K562 (cell line): Measurements from ENCODE around the gene STK17A. TPM values are rescaled to one million over a fixed set of nuclear protein-coding genes. Genes with fewer than 3 reads are reported as not detected.

Source experiments
- ARNT ChIP-seq, 2 experiments: fragments of 450-650 bp; IDR thresholded peaks; 2 replicates each; pipeline ENCODE4 v1.6.1; 2016; ENCODE audit warnings: mild to moderate bottlenecking in 1 of 2
- ELK1 ChIP-seq: sonication (generic); formaldehyde crosslinking; IDR thresholded peaks from 2 replicates; pipeline ENCODE4 v1.8.1; 2022; ENCODE audit warnings: missing genetic modification reagents
- FOXA1 ChIP-seq: fragments of 450-650 bp; IDR thresholded peaks from 2 replicates; pipeline ENCODE4 v1.6.1; 2016; ENCODE audit warnings: mild to moderate bottlenecking, borderline replicate concordance
- GATA2 ChIP-seq: sonication (generic); formaldehyde crosslinking; IDR thresholded peaks from 2 replicates; pipeline ENCODE4 v1.4.0; 2020; ENCODE audit warnings: mild to moderate bottlenecking, missing genetic modification reagents
- MED1 ChIP-seq: sonication (generic); formaldehyde crosslinking; IDR thresholded peaks from 2 replicates; pipeline ENCODE4 v1.8.1; 2023; ENCODE audit warnings: missing genetic modification reagents, borderline replicate concordance
- NEUROD1 ChIP-seq: fragments of 150-350 bp; IDR thresholded peaks from 2 replicates; pipeline ENCODE4 v1.6.1; 2014; ENCODE audit warnings: borderline replicate concordance, low read length, low read depth; ENCODE audit not compliant: partially characterized antibody
- NFE2L1 ChIP-seq: fragments of 450-650 bp; IDR thresholded peaks from 2 replicates; pipeline ENCODE4 v1.6.1; 2016; ENCODE audit warnings: missing genetic modification characterization, low read depth, mild to moderate bottlenecking, missing compliant biosample characterization, moderate library complexity, borderline replicate concordance
- POLR2AphosphoS2 ChIP-seq: IDR thresholded peaks from 2 replicates; pipeline ENCODE4 v1.6.1; 2012; ENCODE audit warnings: low read length, improper control_type of control experiment
- POLR3G ChIP-seq: IDR thresholded peaks from 2 replicates; pipeline ENCODE4 v1.6.1; 2011; ENCODE audit not compliant: insufficient read length, insufficient replicate concordance; ENCODE audit errors: extremely low read depth
- PTTG1 ChIP-seq: fragments of 450-650 bp; IDR thresholded peaks from 2 replicates; pipeline ENCODE4 v1.6.1; 2016; ENCODE audit warnings: low read depth, mild to moderate bottlenecking, missing genetic modification characterization, missing compliant biosample characterization
- SIN3B ChIP-seq: fragments of 450-650 bp; IDR thresholded peaks from 2 replicates; pipeline ENCODE4 v1.6.1; 2017; ENCODE audit warnings: low read depth, mild to moderate bottlenecking, moderate library complexity
- SMARCC2 ChIP-seq: fragments of 450-650 bp; IDR thresholded peaks from 2 replicates; pipeline ENCODE4 v1.6.1; 2017; ENCODE audit warnings: antibody characterized with exemption, moderate library complexity, mild to moderate bottlenecking, low read depth
- SNRNP70 ChIP-seq: fragments of 200-400 bp; formaldehyde crosslinking; optimal IDR thresholded peaks from 2 replicates; pipeline ENCODE3; 2017; ENCODE audit warnings: low read depth, low read length
- SRF ChIP-seq, 2 experiments: fragments of 250-450, 450-650 bp in 1 of 2; sonication (Bioruptor Pico) in 1 of 2; sonication (generic) in 1 of 2; formaldehyde crosslinking; IDR thresholded peaks; 2 replicates each; pipeline versions ENCODE4 v1.5.0 to v1.5.1; 2020 to 2022; ENCODE audit warnings: mild to moderate bottlenecking in 1 of 2, missing genetic modification reagents in 1 of 2
- STAT5B ChIP-seq: fragments of 250-450 bp; sonication (Bioruptor Pico); IDR thresholded peaks from 2 replicates; pipeline ENCODE4 v1.8.0; 2021; ENCODE audit warnings: mild to moderate bottlenecking, inconsistent platforms
- TFAP4 ChIP-seq: sonication (generic); formaldehyde crosslinking; IDR thresholded peaks from 2 replicates; pipeline ENCODE4 v1.8.0; 2022; ENCODE audit warnings: missing genetic modification reagents, mild to moderate bottlenecking, moderate library complexity, borderline replicate concordance
- WHSC1 ChIP-seq: IDR thresholded peaks from one replicate; pipeline ENCODE4 v1.6.1; 2012; ENCODE audit warnings: low read length, control low read depth, inconsistent platforms
- ZBTB1 ChIP-seq: sonication (generic); formaldehyde crosslinking; IDR thresholded peaks from 2 replicates; pipeline ENCODE4 v1.8.1; 2023; ENCODE audit warnings: missing genetic modification reagents, low read depth, mild to moderate bottlenecking, borderline replicate concordance
- ZC3H4 ChIP-seq: sonication (generic); formaldehyde crosslinking; IDR thresholded peaks from 2 replicates; pipeline ENCODE4 v1.9.0; 2021; ENCODE audit warnings: missing genetic modification reagents, borderline replicate concordance
- ZNF398 ChIP-seq: fragments of 250-450 bp; sonication (Bioruptor Pico); IDR thresholded peaks from 2 replicates; pipeline ENCODE4 v1.8.0; 2021; ENCODE audit warnings: moderate library complexity, mild to moderate bottlenecking, inconsistent platforms
- ZNF551 ChIP-seq: fragments of 250-450 bp; sonication (Bioruptor Pico); IDR thresholded peaks from 2 replicates; pipeline ENCODE4 v1.5.0; 2021; ENCODE audit warnings: mild to moderate bottlenecking, moderate library complexity
- ZNF589 ChIP-seq: fragments of 200-800 bp; sonication (Bioruptor generic); IDR thresholded peaks from 2 replicates; pipeline ENCODE4 v1.6.1; 2016; ENCODE audit warnings: low read depth, missing genetic modification characterization, missing compliant biosample characterization
- ZNF668 ChIP-seq: fragments of 250-450 bp; sonication (Bioruptor Pico); IDR thresholded peaks from 2 replicates; pipeline ENCODE4 v1.8.0; 2022; ENCODE audit warnings: mild to moderate bottlenecking, inconsistent platforms
- ZNF830 ChIP-seq: fragments of 250-450 bp; sonication (Bioruptor Pico); IDR thresholded peaks from 2 replicates; pipeline ENCODE4 v1.5.0; 2021; ENCODE audit warnings: mild to moderate bottlenecking
- polyA plus RNA-seq, 8 experiments: library from polyadenylated mRNA; depleted of rRNA in 4 of 8; stranded (reverse) in 5 of 8; unstranded in 3 of 8; fragments of >200 nt; fragmentation: Nextera tagmentation in 2 of 8; fragmentation: Illumina TruSeq in 1 of 8; extraction: Ambion mirVana in 2 of 8; extraction: Trizol in 1 of 8; gene quantifications; 2 replicates each; pipeline versions ENCODE4 v1.2.1 to v1.2.3, GENCODE V29; 2011 to 2014; ENCODE audit warnings: inconsistent platforms in 1 of 8, missing spikeins in 1 of 8
- total RNA-seq, 7 experiments: library from RNA; depleted of rRNA in 6 of 7; stranded (reverse); fragments of >200 nt in 6 of 7; fragmentation: Illumina TruSeq in 2 of 7; extraction: Trizol in 2 of 7; gene quantifications; 2 replicates each; pipeline versions ENCODE4 v1.2.1 to v1.2.3, GENCODE V29; 2011 to 2021; ENCODE audit warnings: low replicate concordance in 1 of 7

Gene STK17A
- total and polyA plus RNA-seq, 9 of the 15 experiments (the other 6 are each of a cell fraction or from before 2014, with no cell fraction given), result 3.4 to 16.3 (median 13.2) TPM

GRCh38 chr7:43582503-43583423, at the start of gene STK17A (continued):
- TF ChIP-seq ZNF830 (CRISPR knock-in tag), result no peak
- TF ChIP-seq ZBTB1 (CRISPR knock-in tag), result no peak
- TF ChIP-seq MED1 (CRISPR knock-in tag), result no peak
- no peak for TF ChIP-seq SRF (CRISPR knock-in tag; IDR thresholded peaks at IDR 0.05)
- TF ChIP-seq SIN3B, result peak; percentile 68
- no peak for TF ChIP-seq SMARCC2
- TF ChIP-seq POLR2AphosphoS2, result no peak
- no peak for TF ChIP-seq FOXA1
- TF ChIP-seq POLR3G, result no peak
- no peak for TF ChIP-seq STAT5B (CRISPR knock-in tag)
- no peak for TF ChIP-seq SNRNP70
- no peak for TF ChIP-seq WHSC1
- no peak for TF ChIP-seq PTTG1 (tag)
- TF ChIP-seq ZC3H4 (CRISPR knock-in tag), result no peak
- peak; percentile 78; the same call in 1 of the 2 replicates for TF ChIP-seq TFAP4 (CRISPR knock-in tag)
- TF ChIP-seq ELK1 (CRISPR knock-in tag), result no peak
- peak; percentile 25 for TF ChIP-seq NEUROD1
- TF ChIP-seq GATA2 (CRISPR knock-in tag), result no peak
- no peak for TF ChIP-seq NFE2L1 (tag)
- no peak for TF ChIP-seq ZNF589 (CRISPR knock-in tag)
- TF ChIP-seq ZNF398 (CRISPR knock-in tag), result no peak
- no peak for TF ChIP-seq ARNT (IDR thresholded peaks at IDR 0.05)
- TF ChIP-seq ZNF668 (CRISPR knock-in tag), result no peak
- no peak for TF ChIP-seq ZNF551 (CRISPR knock-in tag)
